GM21717 (cell line): Measurements from ENCODE around the gene CCDC191.

ENCODE experiments used
- ATAC-seq: cut with Tn5 transposase; IDR thresholded peaks from one replicate; pipeline ENCODE4 v1.9.1; 2021; ENCODE audit warnings: mild to moderate bottlenecking, moderate library complexity; ENCODE audit not compliant: unreplicated experiment

The CCDC191 gene

GRCh38 chr3:113966172-113966571 lies 90.2 kb downstream of the CCDC191 start:
- no peak for ATAC-seq

GRCh38 chr3:113963879-113964278 lies 92.4 kb downstream of the CCDC191 start:
- no peak for ATAC-seq

- no peak for ATAC-seq
Observed at GRCh38 chr3:113954091-113954685, 102.1 kb downstream of the CCDC191 start.

GRCh38 chr3:113953677-113954076 lies 102.6 kb downstream of the CCDC191 start:
- no peak for ATAC-seq

GRCh38 chr3:113952921-113953320 lies 103.4 kb downstream of the CCDC191 start:
- ATAC-seq, result no peak

GRCh38 chr3:113948015-113948917 lies 108.1 kb downstream of the CCDC191 start:
- peak; percentile 42 for ATAC-seq

GRCh38 chr3:113947372-113948014 lies 108.8 kb downstream of the CCDC191 start, which contains the start of gene ZDHHC23:
Gene ZDHHC23 (plus strand): TSS chr3:113948013. CDS start chr3:113948803, 790 bp downstream.
- peak; percentile 77 for ATAC-seq

GRCh38 chr3:113946831-113947230 lies 109.5 kb downstream of the CCDC191 start:
- ATAC-seq, result no peak

- no peak for ATAC-seq
Observed at GRCh38 chr3:113927556-113927955, 128.8 kb downstream of the CCDC191 start.

GRCh38 chr3:113914646-113915045 lies 141.7 kb downstream of the CCDC191 start:
- ATAC-seq, result no peak
